ENCODE measurements around the gene HIP1R. TPM values are rescaled to one million over a fixed set of nuclear protein-coding genes. Genes with fewer than 3 reads are reported as not detected.

HIP1R gene
- total and polyA plus RNA-seq, 10 donors = 40.3 to 65.9 (median 49.0) TPM

GRCh38 chr12:122837306-122838265 lies 2.3 kb downstream of the HIP1R start:
- peak overlapping the region in 3 of 8 donors; percentile 74 to 88 (median 80) for H3K4me3 ChIP-seq
- peaks cover 0 to 7% (median 0%) of the 10 kb centered on the region in 7 donors for H3K27me3 ChIP-seq (replicated peaks in 1 of 7)
- 85 to 91% (median 89%) methylated on average over 22 of the region's 22 CpGs for WGBS, 5 donors
- DNase-seq = peak; percentile 54
- H3K9me3 ChIP-seq = no peaks in the 10 kb centered on the region
- H3K4me1 ChIP-seq = peaks cover 15 to 79% (median 32%) of the 10 kb centered on the region in 6 donors
- intact Hi-C loops (cut with DNase I; ENCODE audit: low total_unique reads) = no loop called here
- no peak for TF ChIP-seq POLR2A (IDR thresholded peaks at IDR 0.05)
- TF ChIP-seq POLR2AphosphoS5 (IDR thresholded peaks at IDR 0.05) = no peak
- TF ChIP-seq CTCF (IDR thresholded peaks at IDR 0.05 in 8 of 11, conservative IDR thresholded peaks at IDR 0.05 in 3 of 11) = no peak
- H3K27ac ChIP-seq = peak overlapping the region in 5 of 8 donors; percentile 84 to 91 (median 89)
- H3K36me3 ChIP-seq = peaks cover 0 to 18% (median 0%) of the 10 kb centered on the region in 6 donors

GRCh38 chr12:122838841-122839240 lies 3.6 kb downstream of the HIP1R start:
- Histone ChIP-seq H3K4me1 (peaks cover 15 to 90% (median 36%) of the 10 kb centered on the region in 6 donors), H3K9me3 (no peaks in the 10 kb centered on the region), H3K4me3 (no peak overlapping the region), H3K27ac (no peak overlapping the region), H3K36me3 (peaks cover 0 to 18% (median 0%) of the 10 kb centered on the region in 6 donors), H3K27me3 (replicated peaks in 1 of 7) (peaks cover 0 to 7% (median 0%) of the 10 kb centered on the region in 7 donors)
- no peak for TF ChIP-seq POLR2A (IDR thresholded peaks at IDR 0.05)
- TF ChIP-seq POLR2AphosphoS5 (IDR thresholded peaks at IDR 0.05) = no peak
- no peak for TF ChIP-seq CTCF (IDR thresholded peaks at IDR 0.05 in 8 of 11, conservative IDR thresholded peaks at IDR 0.05 in 3 of 11)
- DNase-seq = no peak
- intact Hi-C loops (cut with DNase I; ENCODE audit: low total_unique reads) = no loop called here
- WGBS, 5 donors = 91 to 97% (median 95%) methylated on average over 5 of the region's 5 CpGs

GRCh38 chr12:122839907-122840554 lies 4.8 kb downstream of the HIP1R start:
- intact Hi-C loops (cut with DNase I; ENCODE audit: low total_unique reads) = no loop called here
- Histone ChIP-seq H3K4me3 (no peak overlapping the region), H3K36me3 (peaks cover 0 to 26% (median 0%) of the 10 kb centered on the region in 6 donors), H3K9me3 (no peaks in the 10 kb centered on the region), H3K27me3 (replicated peaks in 1 of 7) (no peaks in the 10 kb centered on the region), H3K4me1 (peaks cover 15 to 90% (median 27%) of the 10 kb centered on the region in 6 donors), H3K27ac (no peak overlapping the region)
- TF ChIP-seq POLR2A (IDR thresholded peaks at IDR 0.05) (no peak), POLR2AphosphoS5 (IDR thresholded peaks at IDR 0.05) (peak in 1 of 3 donors; percentile 24)
- 86 to 90% (median 88%) methylated on average over 18 of the region's 18 CpGs for WGBS, 5 donors
- peak; percentile 65 for DNase-seq

- Histone ChIP-seq H3K4me1 (peaks cover 15 to 95% (median 27%) of the 10 kb centered on the region in 6 donors), H3K9me3 (no peaks in the 10 kb centered on the region), H3K36me3 (peaks cover 0 to 32% (median 1%) of the 10 kb centered on the region in 6 donors), H3K4me3 (no peak overlapping the region), H3K27ac (no peak overlapping the region), H3K27me3 (replicated peaks in 1 of 7) (no peaks in the 10 kb centered on the region)
- DNase-seq = peak; percentile 68
- WGBS, 5 donors = 86 to 96% (median 94%) methylated on average over 26 of the region's 26 CpGs
- no peak for TF ChIP-seq CTCF (IDR thresholded peaks at IDR 0.05 in 8 of 11, conservative IDR thresholded peaks at IDR 0.05 in 3 of 11)
- no peak for TF ChIP-seq POLR2A (IDR thresholded peaks at IDR 0.05)
- TF ChIP-seq POLR2AphosphoS5 (IDR thresholded peaks at IDR 0.05) = no peak
- intact Hi-C loops (cut with DNase I; ENCODE audit: low total_unique reads) = no loop called here
These were observed 5.6 kb downstream of the HIP1R start for GRCh38 chr12:122840580-122841513.
